GM18867 (cell line): ENCODE measurements around the gene PTPRD.

Experiments used
- ATAC-seq: cut with Tn5 transposase; IDR thresholded peaks from one replicate; pipeline ENCODE4 v1.9.1; 2021; ENCODE audit warnings: mild to moderate bottlenecking, moderate library complexity; ENCODE audit not compliant: unreplicated experiment

Gene PTPRD

GRCh38 chr9:8391132-8391531, 2221.7 kb downstream of the PTPRD start:
- ATAC-seq = no peak

- no peak for ATAC-seq
These were observed 2222.2 kb downstream of the PTPRD start for GRCh38 chr9:8390571-8390970.

GRCh38 chr9:8389531-8389930, 2223.3 kb downstream of the PTPRD start:
- ATAC-seq = no peak

- ATAC-seq = no peak
These were observed 2224.7 kb downstream of the PTPRD start for GRCh38 chr9:8388132-8388531.

GRCh38 chr9:8384091-8384490, 2228.7 kb downstream of the PTPRD start:
- no peak for ATAC-seq

- ATAC-seq = no peak
These were observed 2229.8 kb downstream of the PTPRD start for GRCh38 chr9:8382777-8383527.

- ATAC-seq = no peak
These were observed 2230.5 kb downstream of the PTPRD start for GRCh38 chr9:8382266-8382665.

- no peak for ATAC-seq
These were observed 2231.2 kb downstream of the PTPRD start for GRCh38 chr9:8381601-8382000.

- ATAC-seq = no peak
These were observed 2238.3 kb downstream of the PTPRD start for GRCh38 chr9:8374471-8374870.

- no peak for ATAC-seq
These were observed 2241.1 kb downstream of the PTPRD start for GRCh38 chr9:8371686-8372085.

- ATAC-seq = no peak
These were observed 2246.5 kb downstream of the PTPRD start for GRCh38 chr9:8366161-8366926.

- no peak for ATAC-seq
These were observed 2247.2 kb downstream of the PTPRD start for GRCh38 chr9:8365466-8366160.

- ATAC-seq = no peak
These were observed 2247.8 kb downstream of the PTPRD start for GRCh38 chr9:8365029-8365428.

GRCh38 chr9:8364026-8364752, 2248.6 kb downstream of the PTPRD start:
- ATAC-seq = no peak

GRCh38 chr9:8362250-8362649, 2250.6 kb downstream of the PTPRD start:
- no peak for ATAC-seq

GRCh38 chr9:8361364-8361763, 2251.4 kb downstream of the PTPRD start:
- no peak for ATAC-seq

GRCh38 chr9:8356406-8356805, 2256.4 kb downstream of the PTPRD start:
- no peak for ATAC-seq

GRCh38 chr9:8351436-8351835, 2261.4 kb downstream of the PTPRD start:
- no peak for ATAC-seq

GRCh38 chr9:8349901-8350300, 2262.9 kb downstream of the PTPRD start:
- no peak for ATAC-seq

- ATAC-seq = no peak
These were observed 2263.4 kb downstream of the PTPRD start for GRCh38 chr9:8349376-8349775.

GRCh38 chr9:8348756-8349155, 2264.0 kb downstream of the PTPRD start:
- ATAC-seq = no peak
